ENCODE measurements around the gene FNDC3A. TPM values are rescaled to one million over a fixed set of nuclear protein-coding genes. Genes with fewer than 3 reads are reported as not detected.
A peak's percentile ranks its signal among the peaks of the same experiment; 100 is the strongest.

FNDC3A gene
- total RNA-seq, 2 experiments from 2014 or later = 25.7 to 26.6 TPM

DNA sequence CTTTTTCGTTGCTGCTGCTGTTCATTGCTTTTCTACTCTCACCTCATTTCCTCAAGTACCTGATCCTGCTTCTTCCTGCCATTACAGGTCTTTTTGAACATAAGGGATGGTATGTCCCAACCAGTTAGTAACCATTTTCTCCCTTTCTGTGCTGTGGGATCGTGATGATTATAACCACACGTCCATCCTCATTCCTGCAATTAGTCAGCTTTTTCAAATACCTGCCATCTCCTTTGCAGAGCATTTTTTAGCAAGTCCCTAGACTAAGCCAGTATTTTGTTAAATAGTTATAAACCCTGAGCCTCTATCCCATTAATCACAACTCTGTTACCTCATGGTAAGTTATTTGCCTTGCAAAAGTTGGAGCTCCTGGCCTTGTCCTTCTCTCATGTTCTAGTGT, 109.2 kb downstream of the FNDC3A start:
- POLR2A ChIA-PET = no interaction called here
- TF ChIP-seq, protein P1, sequence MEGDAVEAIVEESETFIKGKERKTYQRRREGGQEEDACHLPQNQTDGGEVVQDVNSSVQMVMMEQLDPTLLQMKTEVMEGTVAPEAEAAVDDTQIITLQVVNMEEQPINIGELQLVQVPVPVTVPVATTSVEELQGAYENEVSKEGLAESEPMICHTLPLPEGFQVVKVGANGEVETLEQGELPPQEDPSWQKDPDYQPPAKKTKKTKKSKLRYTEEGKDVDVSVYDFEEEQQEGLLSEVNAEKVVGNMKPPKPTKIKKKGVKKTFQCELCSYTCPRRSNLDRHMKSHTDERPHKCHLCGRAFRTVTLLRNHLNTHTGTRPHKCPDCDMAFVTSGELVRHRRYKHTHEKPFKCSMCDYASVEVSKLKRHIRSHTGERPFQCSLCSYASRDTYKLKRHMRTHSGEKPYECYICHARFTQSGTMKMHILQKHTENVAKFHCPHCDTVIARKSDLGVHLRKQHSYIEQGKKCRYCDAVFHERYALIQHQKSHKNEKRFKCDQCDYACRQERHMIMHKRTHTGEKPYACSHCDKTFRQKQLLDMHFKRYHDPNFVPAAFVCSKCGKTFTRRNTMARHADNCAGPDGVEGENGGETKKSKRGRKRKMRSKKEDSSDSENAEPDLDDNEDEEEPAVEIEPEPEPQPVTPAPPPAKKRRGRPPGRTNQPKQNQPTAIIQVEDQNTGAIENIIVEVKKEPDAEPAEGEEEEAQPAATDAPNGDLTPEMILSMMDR (IDR thresholded peaks at IDR 0.05) = no peak
- Mint-ChIP-seq H3K27ac (no peak overlapping the region), H3K9me3 (no peaks in the 10 kb centered on the region), H3K36me3 (ENCODE audit: low read depth) (peaks cover 16% of the 10 kb centered on the region), H3K4me3 (no peak overlapping the region), H3K4me1 (ENCODE audit: low read depth) (peaks cover 1% of the 10 kb centered on the region), H3K27me3 (no peaks in the 10 kb centered on the region)
- CTCF ChIA-PET = interaction anchor here (1.9 kb wide), 1 partner anchor 14 kb away, joined by 5 read pairs; no protein-coding TSS in a partner anchor
- DNase-seq (no peak), ATAC-seq (no peak)
- intact Hi-C loops (cut with micrococcal nuclease) = no loop called here

DNA sequence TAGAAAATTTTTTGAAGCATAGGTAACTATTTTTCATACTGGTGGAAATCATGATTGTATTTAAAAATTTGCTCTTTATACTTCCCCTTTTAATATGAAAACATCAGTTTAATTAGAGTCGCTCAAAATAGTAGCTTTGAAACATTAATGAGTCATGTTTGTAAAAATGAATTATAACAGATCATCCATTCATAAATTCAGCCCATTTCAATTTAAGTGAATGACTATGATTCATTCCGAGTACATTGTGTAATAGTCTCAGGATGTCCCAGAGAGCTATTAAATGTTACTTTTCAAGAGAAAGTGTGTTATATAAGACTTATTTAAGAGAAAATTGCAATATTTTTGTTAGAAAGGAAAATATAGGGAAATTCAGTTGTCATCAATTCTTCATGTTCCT, 111.0 kb downstream of the FNDC3A start:
- Mint-ChIP-seq H3K36me3 (ENCODE audit: low read depth) (peaks cover 10% of the 10 kb centered on the region), H3K9me3 (no peaks in the 10 kb centered on the region), H3K27ac (no peak overlapping the region), H3K4me3 (no peak overlapping the region), H3K27me3 (no peaks in the 10 kb centered on the region), H3K4me1 (ENCODE audit: low read depth) (peaks cover 1% of the 10 kb centered on the region)
- intact Hi-C loops (cut with micrococcal nuclease) = no loop called here
- CTCF ChIA-PET = no interaction called here
- POLR2A ChIA-PET = no interaction called here
- TF ChIP-seq, protein P1 (IDR thresholded peaks at IDR 0.05) = no peak
- no peak for DNase-seq
- ATAC-seq = no peak

DNA sequence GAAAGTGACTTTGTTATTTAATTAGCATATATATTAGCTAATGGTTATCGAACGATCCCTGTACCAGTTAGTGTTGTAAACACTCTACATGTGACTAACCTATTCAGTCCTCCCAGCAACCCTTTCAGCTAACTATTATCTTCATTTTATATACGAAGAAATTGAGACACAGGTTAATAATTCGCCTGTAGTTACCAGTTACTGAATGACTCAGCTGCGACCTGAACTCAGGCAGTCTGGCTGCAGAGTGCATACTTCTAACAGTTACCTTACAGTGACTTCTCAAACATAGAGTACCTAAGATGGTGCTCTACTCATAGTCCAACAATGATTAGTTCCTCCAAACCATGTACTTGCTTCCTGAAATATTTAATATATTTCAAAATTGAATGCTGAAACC, 117.7 kb downstream of the FNDC3A start:
- H3K4me3 Mint-ChIP-seq = no peak overlapping the region
- ChIA-PET CTCF (interaction anchor here (1.1 kb wide), 1 partner anchor 9 kb away, joined by 3 read pairs; no protein-coding TSS in a partner anchor), POLR2A (no interaction called here)
- DNase-seq (no peak), ATAC-seq (no peak)
- TF ChIP-seq, protein P1 (IDR thresholded peaks at IDR 0.05) = no peak
- no peak overlapping the region for H3K27ac Mint-ChIP-seq
- peaks cover 5% of the 10 kb centered on the region for H3K36me3 Mint-ChIP-seq (ENCODE audit: low read depth)
- no peaks in the 10 kb centered on the region for H3K9me3 Mint-ChIP-seq
- intact Hi-C loops (cut with micrococcal nuclease) = no loop called here
- no peaks in the 10 kb centered on the region for H3K27me3 Mint-ChIP-seq
- H3K4me1 Mint-ChIP-seq (ENCODE audit: low read depth) = peaks cover 10% of the 10 kb centered on the region

GRCh38 chr13:49097374-49097773, 121.7 kb downstream of the FNDC3A start:
- H3K27ac Mint-ChIP-seq = no peak overlapping the region
- POLR2A ChIA-PET = no interaction called here
- no peak for DNase-seq
- H3K9me3 Mint-ChIP-seq = no peaks in the 10 kb centered on the region
- peaks cover 1% of the 10 kb centered on the region for H3K36me3 Mint-ChIP-seq (ENCODE audit: low read depth)
- CTCF ChIA-PET = no interaction called here
- no peak overlapping the region for H3K4me3 Mint-ChIP-seq
- peaks cover 15% of the 10 kb centered on the region for H3K4me1 Mint-ChIP-seq (ENCODE audit: low read depth)
- H3K27me3 Mint-ChIP-seq = no peaks in the 10 kb centered on the region
- no peak for ATAC-seq
- TF ChIP-seq, protein P1 (IDR thresholded peaks at IDR 0.05) = no peak
- intact Hi-C loops (cut with micrococcal nuclease) = no loop called here

DNA sequence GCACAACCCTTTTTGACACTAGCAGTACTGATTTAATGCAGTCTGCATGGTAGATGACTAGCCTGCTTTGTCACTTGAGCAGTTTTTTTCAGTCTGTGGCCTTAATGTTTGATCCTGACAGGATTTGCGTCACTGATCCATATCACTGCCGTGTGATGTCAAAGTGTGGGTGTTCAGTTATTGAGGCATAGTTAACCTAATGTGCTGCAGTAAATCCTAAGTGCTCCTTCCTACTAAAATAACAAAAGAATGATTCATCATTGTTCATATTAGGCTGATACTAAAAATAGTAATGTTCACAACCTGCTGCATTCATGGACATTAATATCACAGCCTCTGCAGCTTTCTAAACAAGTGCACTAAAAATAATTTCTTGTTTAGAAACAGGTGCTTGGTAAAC, 122.5 kb downstream of the FNDC3A start:
- POLR2A ChIA-PET = no interaction called here

More for the DNA sequence above, 122.5 kb downstream of the FNDC3A start:
- intact Hi-C loops (cut with micrococcal nuclease) = no loop called here
- Mint-ChIP-seq H3K36me3 (ENCODE audit: low read depth) (peaks cover 1% of the 10 kb centered on the region), H3K4me3 (no peak overlapping the region), H3K9me3 (no peaks in the 10 kb centered on the region), H3K27ac (no peak overlapping the region), H3K27me3 (no peaks in the 10 kb centered on the region), H3K4me1 (ENCODE audit: low read depth) (peaks cover 15% of the 10 kb centered on the region)
- TF ChIP-seq, protein P1 (IDR thresholded peaks at IDR 0.05) = no peak
- DNase-seq (no peak), ATAC-seq (peak; percentile 34)
- CTCF ChIA-PET = no interaction called here

All from activated CD8-positive, alpha-beta T cell treated with anti-CD3 and anti-CD28 coated beads for 36 hours (primary cell).